GM10266 (cell line): ENCODE data around the gene ZPLD1.

ENCODE experiments used
- DNase-seq: peaks from one replicate; pipeline ENCODE4 v3.0.0; 2012; ENCODE audit errors: extremely low spot score
- TF ChIP-seq, protein P1 (sequence below): IDR thresholded peaks from 2 replicates; pipeline ENCODE4 v1.5.1; 2012; ENCODE audit warnings: mild to moderate bottlenecking, low read depth; ENCODE audit not compliant: control insufficient read depth, insufficient read depth; ENCODE audit errors: missing control alignments

The ZPLD1 gene

DNA sequence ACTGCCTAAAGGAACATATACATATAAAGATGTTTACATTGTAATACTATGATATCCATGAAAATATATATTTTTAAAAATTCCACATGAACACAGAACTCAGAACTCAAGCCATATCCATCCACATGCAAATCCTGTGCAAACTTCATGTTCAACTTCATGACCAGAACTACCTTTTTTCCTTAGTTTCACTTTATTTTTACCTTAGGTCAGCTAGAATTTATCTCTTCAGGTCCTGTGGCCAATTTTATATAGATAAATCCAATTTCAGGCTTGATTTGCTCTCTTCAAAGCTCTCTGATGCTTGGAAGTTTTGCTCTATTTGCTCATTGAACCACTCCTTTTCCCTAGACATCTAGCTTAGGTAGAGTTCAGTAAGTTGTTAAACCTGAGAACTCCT, 38.8 kb downstream of the ZPLD1 start:
- no peak for DNase-seq
- TF ChIP-seq, protein P1, sequence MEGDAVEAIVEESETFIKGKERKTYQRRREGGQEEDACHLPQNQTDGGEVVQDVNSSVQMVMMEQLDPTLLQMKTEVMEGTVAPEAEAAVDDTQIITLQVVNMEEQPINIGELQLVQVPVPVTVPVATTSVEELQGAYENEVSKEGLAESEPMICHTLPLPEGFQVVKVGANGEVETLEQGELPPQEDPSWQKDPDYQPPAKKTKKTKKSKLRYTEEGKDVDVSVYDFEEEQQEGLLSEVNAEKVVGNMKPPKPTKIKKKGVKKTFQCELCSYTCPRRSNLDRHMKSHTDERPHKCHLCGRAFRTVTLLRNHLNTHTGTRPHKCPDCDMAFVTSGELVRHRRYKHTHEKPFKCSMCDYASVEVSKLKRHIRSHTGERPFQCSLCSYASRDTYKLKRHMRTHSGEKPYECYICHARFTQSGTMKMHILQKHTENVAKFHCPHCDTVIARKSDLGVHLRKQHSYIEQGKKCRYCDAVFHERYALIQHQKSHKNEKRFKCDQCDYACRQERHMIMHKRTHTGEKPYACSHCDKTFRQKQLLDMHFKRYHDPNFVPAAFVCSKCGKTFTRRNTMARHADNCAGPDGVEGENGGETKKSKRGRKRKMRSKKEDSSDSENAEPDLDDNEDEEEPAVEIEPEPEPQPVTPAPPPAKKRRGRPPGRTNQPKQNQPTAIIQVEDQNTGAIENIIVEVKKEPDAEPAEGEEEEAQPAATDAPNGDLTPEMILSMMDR = no peak

DNA sequence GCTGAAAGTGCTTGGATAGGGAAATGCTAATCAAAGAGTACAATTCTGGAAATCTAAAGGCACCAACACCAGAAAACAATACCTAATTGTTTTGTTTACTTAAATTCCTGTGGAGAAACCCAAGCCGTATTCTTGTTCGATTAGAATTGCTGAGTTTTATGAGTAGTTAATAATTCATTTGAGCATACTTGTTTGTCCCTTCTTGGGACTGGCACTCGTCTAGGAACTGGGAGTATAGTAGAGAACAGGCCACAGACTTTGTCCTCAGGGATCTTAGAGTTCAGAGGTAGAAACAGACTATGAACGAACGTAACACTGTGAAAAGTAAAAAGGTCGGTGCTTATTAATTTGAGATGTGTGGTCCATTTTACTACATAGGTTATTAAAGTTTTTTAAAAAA, 39.4 kb downstream of the ZPLD1 start:
- DNase-seq = no peak
- TF ChIP-seq, protein P1 = no peak

DNA sequence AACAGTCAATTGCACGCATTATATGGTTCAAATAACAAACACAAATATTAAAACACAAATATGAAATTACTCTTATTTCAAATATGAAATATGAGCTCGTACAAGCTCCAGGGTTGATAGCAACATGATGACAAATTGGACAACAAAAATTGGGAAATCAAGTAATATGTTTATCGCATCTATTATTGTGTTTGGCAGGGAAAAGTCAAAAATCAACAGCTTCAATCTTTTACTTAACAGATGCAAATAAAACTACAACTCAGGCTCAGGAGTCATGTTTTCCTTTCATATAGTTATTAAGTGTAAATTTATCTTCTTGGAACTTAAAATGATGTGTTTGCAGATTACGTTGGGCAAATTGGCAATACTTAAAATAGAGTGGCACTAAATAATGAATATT, 41.4 kb downstream of the ZPLD1 start:
- TF ChIP-seq, protein P1 = no peak

DNA sequence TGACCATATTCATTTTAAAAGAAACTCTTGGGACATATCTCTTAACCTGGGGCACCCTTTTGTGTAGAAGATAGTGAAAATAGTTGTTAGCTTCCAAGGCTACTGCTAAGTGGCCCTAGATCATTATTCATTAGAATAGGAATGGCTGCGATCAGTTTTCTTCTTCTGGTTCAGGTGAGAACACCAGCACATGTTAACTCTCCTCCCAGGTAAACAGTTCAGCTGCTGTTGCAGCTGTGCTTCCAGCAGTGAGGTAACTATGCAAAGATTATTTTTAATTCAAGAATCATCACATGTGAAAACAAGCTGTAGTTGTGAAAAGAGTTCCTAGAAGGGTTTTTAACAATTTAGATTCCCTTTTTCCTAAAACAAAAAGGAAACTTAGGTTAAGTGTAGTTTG, 43.3 kb downstream of the ZPLD1 start:
- TF ChIP-seq, protein P1 = no peak
- DNase-seq = no peak

More for the DNA sequence above, 41.4 kb downstream of the ZPLD1 start:
- DNase-seq = no peak

DNA sequence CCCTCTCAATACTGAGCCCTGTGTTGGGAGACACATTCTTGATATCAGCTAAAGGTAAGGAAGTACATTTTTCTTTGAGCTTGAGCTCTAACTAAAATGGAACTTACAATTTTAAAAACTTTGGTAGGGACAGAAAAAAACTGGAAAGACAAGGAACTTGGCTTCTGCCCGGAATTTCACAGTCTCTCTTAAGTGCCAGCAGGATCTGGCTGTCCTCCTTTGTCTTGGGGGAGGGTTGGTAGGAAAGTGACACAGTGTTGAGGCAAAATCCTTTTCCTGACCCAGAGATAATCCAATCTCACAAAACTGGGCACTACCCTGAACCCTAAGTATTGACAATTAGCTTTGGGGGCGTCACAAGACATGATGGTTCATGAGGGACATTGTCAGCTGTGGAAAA, 45.3 kb downstream of the ZPLD1 start:
- TF ChIP-seq, protein P1 = no peak

DNA sequence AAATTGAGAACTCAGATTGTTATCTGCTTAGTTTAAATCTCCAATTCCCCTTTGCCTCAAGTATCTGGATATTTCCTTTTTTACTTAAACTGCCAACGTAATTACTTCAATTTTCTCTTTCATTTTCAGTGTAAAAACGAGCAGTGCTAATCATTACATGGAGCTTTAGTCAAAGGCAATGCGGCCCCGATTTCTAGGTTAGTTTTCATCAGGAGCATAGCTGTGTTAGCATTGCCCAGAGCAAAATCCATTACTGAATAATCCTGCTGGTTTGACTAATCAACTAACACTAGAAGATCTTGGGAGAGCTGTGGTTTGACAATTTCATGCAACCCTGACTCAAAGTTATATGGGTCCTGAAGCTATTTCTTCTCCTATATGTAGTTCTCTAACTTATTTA, 46.2 kb downstream of the ZPLD1 start:
- DNase-seq = no peak
- TF ChIP-seq, protein P1 = no peak

More for the DNA sequence above, 45.3 kb downstream of the ZPLD1 start:
- DNase-seq = no peak

DNA sequence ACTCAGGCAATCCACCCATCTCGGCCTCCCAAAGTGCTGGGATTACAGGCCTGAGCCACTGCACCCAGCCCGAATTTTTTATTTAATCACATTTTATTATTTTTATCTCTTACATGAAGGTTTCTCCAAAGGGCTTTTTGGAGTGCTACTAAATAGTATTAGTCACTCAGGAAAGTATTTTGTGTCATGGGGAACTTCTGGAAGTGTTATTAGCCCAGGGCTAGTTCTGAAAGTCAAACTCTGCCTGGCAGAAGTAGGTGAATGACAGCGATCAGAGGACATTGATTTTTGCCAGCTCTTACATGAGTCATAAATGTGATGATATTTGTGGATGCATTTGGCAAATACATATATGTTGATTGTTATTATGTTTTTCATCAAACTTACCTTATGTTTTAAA, 48.7 kb downstream of the ZPLD1 start:
- TF ChIP-seq, protein P1 = no peak
- no peak for DNase-seq
